OCI-LY7 (cell line): Measurements from ENCODE around the gene LRBA. TPM values are rescaled to one million over a fixed set of nuclear protein-coding genes. Genes with fewer than 3 reads are reported as not detected.

Experiments
- BruUV-seq: library from RNA; stranded (reverse); fragments of 400-500 nt; replicated peaks from 2 replicates; lab custom pipeline; 2021; lab: Mats Ljungman, UMichigan
- CTCF ChIA-PET: fragments of 300-600 bp; sonication (Branson Sonifier 250); formaldehyde crosslinking; loops from one replicate; lab custom pipeline; 2022; ENCODE audit warnings: antibody characterized with exemption; ENCODE audit not compliant: unreplicated experiment; lab: Charles Lee
- POLR2A ChIA-PET: fragments of 300-600 bp; sonication (Branson Sonifier 250); formaldehyde crosslinking; loops from one replicate; lab custom pipeline; 2022; ENCODE audit warnings: antibody characterized with exemption; lab: Charles Lee
- DNase-seq: peaks from one replicate; pipeline ENCODE4 v3.0.0-alpha.2; 2015; ENCODE audit warnings: low spot score
- H2AFZ ChIP-seq: fragments of 200-600 bp; sonication (generic), shearing (Covaris generic); 2 replicates; pipeline ENCODE4 v1.6.1; 2014; ENCODE audit warnings: mild to moderate bottlenecking, antibody characterized with exemption, low read length, moderate library complexity
- H3K27ac ChIP-seq: fragments of 200-600 bp; sonication (generic); 2 replicates; pipeline ENCODE4 v1.5.1; 2014; ENCODE audit warnings: mixed run types, low read depth, mild to moderate bottlenecking, moderate library complexity, low read length, inconsistent platforms; ENCODE audit not compliant: poor library complexity, severe bottlenecking
- H3K36me3 ChIP-seq: fragments of 200-600 bp; sonication (generic); 2 replicates; pipeline ENCODE4 v1.6.1; 2014; ENCODE audit warnings: mild to moderate bottlenecking, antibody characterized with exemption, low read length, moderate library complexity, mixed read lengths; ENCODE audit not compliant: insufficient read depth
- H3K4me1 ChIP-seq: fragments of 200-600 bp; sonication (generic); 2 replicates; pipeline ENCODE4 v1.5.1; 2014; ENCODE audit warnings: mild to moderate bottlenecking, low read length; ENCODE audit not compliant: insufficient read depth, poor library complexity, severe bottlenecking
- H3K4me2 ChIP-seq: fragments of 200-600 bp; sonication (generic); 2 replicates; pipeline ENCODE4 v1.6.1; 2014; ENCODE audit warnings: mild to moderate bottlenecking, low read length
- H3K4me3 ChIP-seq: fragments of 200-600 bp; sonication (generic); 2 replicates; pipeline ENCODE4 v1.5.1; 2014; ENCODE audit warnings: mild to moderate bottlenecking, low read depth, low read length; ENCODE audit not compliant: poor library complexity, severe bottlenecking
- H3K79me2 ChIP-seq: fragments of 200-600 bp; sonication (generic); 2 replicates; pipeline ENCODE4 v1.6.1; 2016; ENCODE audit warnings: low read depth, mild to moderate bottlenecking, low read length, moderate library complexity, mixed read lengths; ENCODE audit not compliant: insufficient read depth
- H3K9me2 ChIP-seq: fragments of 200-600 bp; sonication (generic); 2 replicates; pipeline ENCODE4 v1.6.1; 2016; ENCODE audit warnings: mild to moderate bottlenecking, low read length, mixed read lengths; ENCODE audit not compliant: insufficient read depth
- H3K9me3 ChIP-seq: fragments of 200-600 bp; sonication (generic); 2 replicates; pipeline ENCODE4 v1.6.1; 2014; ENCODE audit warnings: mild to moderate bottlenecking, mixed run types, low read length, mixed read lengths
- H4K20me1 ChIP-seq: fragments of 200-600 bp; sonication (generic); 2 replicates; pipeline ENCODE4 v1.6.1; 2014; ENCODE audit warnings: mild to moderate bottlenecking, antibody characterized with exemption, low read length, moderate library complexity, mixed read lengths; ENCODE audit not compliant: insufficient read depth
- EZH2phosphoT487 ChIP-seq: fragments of 200-600 bp; sonication (generic); IDR thresholded peaks from 2 replicates; pipeline ENCODE4 v1.6.1; 2018; ENCODE audit warnings: low read depth, borderline replicate concordance, mild to moderate bottlenecking, mixed run types, antibody characterized with exemption, low read length, moderate library complexity, mixed read lengths
- intact Hi-C: fragments of 100-400 bp; cut with micrococcal nuclease; formaldehyde crosslinking; loops from one replicate; pipeline ENCODE4 v1.10.0; 2022; ENCODE audit not compliant: unreplicated experiment
- total RNA-seq, 2 experiments: library from RNA; depleted of rRNA in 1 of 2; stranded (reverse); fragments of >200 nt in 1 of 2; shearing (Covaris generic) in 1 of 2; gene quantifications; 2 replicates each; pipeline ENCODE4 v1.2.3, GENCODE V29; 2014 to 2022
- TF ChIP-seq, protein P1 (sequence below): fragments of 200-600 bp; sonication (generic); conservative IDR thresholded peaks from 2 replicates; pipeline ENCODE4 v1.5.1; 2014; ENCODE audit warnings: mild to moderate bottlenecking, antibody characterized with exemption, low read length, moderate library complexity, mixed read lengths

LRBA gene
- total RNA-seq, 2 experiments from 2014 or later, result 60.4 to 66.7 TPM

DNA sequence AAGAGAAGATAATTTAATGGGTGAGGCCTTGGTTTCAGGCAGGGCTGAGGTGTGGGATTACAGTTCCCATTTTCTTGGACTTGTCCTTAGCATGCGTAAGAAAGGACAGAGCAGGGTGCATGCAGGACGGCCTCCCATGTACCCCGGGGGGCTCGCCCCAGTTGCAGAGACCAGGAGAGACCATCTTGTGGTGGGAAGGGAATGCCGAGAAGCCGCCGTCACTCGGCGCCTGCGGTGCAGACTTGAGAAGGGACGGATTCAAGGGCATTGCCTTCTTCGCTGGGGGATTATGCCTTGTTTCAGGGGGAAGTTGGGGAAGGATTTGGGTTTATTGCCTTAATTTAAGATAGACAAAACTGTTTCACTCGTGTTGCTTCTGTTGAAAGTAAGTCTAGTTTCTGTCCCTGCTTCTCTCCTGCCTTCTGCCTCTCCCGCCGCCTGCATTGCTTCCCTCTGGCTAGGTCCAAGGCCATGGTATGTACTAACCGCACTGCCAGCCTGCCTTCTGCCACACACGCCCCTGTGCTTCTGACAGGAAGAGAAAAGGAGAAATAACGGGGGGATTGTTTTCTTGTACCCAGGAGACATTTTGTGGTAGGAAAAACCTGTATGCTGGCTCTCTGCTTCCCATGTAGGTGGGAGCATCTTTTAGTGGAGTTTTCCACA lies 761.0 kb downstream of the LRBA start:
- Histone ChIP-seq H3K4me2 (no peak overlapping the region), H3K4me3 (no peak overlapping the region), H4K20me1 (no peaks in the 10 kb centered on the region), H3K27ac (no peak overlapping the region), H3K9me3 (no peaks in the 10 kb centered on the region), H3K36me3 (no peaks in the 10 kb centered on the region), H3K4me1 (no peaks in the 10 kb centered on the region), H3K79me2 (no peaks in the 10 kb centered on the region), H2AFZ (no peak overlapping the region), H3K9me2 (no peaks in the 10 kb centered on the region)
- intact Hi-C loops, result no loop called here
- DNase-seq, result no peak
- CTCF ChIA-PET, result no interaction called here
- no TSS peak for BruUV-seq
- TF ChIP-seq, protein P1, sequence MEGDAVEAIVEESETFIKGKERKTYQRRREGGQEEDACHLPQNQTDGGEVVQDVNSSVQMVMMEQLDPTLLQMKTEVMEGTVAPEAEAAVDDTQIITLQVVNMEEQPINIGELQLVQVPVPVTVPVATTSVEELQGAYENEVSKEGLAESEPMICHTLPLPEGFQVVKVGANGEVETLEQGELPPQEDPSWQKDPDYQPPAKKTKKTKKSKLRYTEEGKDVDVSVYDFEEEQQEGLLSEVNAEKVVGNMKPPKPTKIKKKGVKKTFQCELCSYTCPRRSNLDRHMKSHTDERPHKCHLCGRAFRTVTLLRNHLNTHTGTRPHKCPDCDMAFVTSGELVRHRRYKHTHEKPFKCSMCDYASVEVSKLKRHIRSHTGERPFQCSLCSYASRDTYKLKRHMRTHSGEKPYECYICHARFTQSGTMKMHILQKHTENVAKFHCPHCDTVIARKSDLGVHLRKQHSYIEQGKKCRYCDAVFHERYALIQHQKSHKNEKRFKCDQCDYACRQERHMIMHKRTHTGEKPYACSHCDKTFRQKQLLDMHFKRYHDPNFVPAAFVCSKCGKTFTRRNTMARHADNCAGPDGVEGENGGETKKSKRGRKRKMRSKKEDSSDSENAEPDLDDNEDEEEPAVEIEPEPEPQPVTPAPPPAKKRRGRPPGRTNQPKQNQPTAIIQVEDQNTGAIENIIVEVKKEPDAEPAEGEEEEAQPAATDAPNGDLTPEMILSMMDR, result no peak
- TF ChIP-seq EZH2phosphoT487, result no peak
- POLR2A ChIA-PET, result no interaction called here

DNA sequence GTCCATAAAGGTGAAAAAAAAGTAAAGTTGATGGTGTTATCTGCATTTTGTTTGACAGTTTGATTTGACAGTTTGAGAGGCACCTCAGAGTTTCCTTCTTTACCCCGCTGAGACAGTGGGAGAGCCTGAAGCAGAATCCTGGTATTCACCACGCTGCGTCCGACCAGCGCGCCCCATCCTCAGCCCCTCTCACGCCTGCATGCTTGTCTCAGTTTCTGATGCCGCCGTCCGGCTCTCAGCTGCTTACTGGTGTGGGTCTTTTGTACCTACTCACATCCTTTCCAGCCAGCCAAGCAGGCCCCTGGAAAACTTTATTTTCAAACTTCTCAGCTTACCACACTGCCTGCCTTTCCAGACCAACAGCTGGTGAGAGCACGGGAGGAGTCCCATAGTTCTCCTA lies 761.7 kb downstream of the LRBA start:
- no peak overlapping the region for H3K27ac ChIP-seq
- H3K79me2 ChIP-seq, result no peaks in the 10 kb centered on the region
- no TSS peak for BruUV-seq
- no peaks in the 10 kb centered on the region for H4K20me1 ChIP-seq
- TF ChIP-seq, protein P1, result no peak
- TF ChIP-seq EZH2phosphoT487, result no peak
- H3K4me3 ChIP-seq, result no peak overlapping the region
- no peaks in the 10 kb centered on the region for H3K9me3 ChIP-seq
- no peak overlapping the region for H3K4me2 ChIP-seq
- no peaks in the 10 kb centered on the region for H3K4me1 ChIP-seq
- ChIA-PET POLR2A (interaction anchor here (0.5 kb wide), 1 partner anchor 1354 kb away, joined by 7 read pairs; no protein-coding TSS in a partner anchor), CTCF (no interaction called here)
- no peak for DNase-seq
- H3K9me2 ChIP-seq, result no peaks in the 10 kb centered on the region
- no peaks in the 10 kb centered on the region for H3K36me3 ChIP-seq
- H2AFZ ChIP-seq, result no peak overlapping the region
- intact Hi-C loops, result no loop called here

DNA sequence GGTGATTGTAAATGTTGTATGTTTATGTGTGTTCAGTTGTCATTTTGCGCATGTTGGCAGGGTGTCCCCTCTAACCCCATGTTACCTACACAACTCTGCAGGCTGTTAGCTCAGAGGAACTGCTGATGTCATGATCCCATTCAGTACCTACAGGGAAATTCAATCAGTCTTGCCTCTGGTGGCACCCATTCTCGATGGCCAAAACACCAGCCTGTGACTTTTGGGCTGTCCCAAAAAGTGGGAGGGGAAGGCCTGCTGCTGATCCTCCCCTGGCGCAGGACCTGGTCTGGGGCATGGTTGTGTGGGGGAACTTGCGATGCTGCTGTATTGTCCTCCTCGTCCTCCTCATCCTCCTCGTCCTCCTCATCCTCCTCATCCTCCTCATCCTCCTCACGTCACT lies 762.3 kb downstream of the LRBA start:
- TF ChIP-seq, protein P1, result no peak
- TF ChIP-seq EZH2phosphoT487, result no peak
- no peak for DNase-seq
- intact Hi-C loops, result no loop called here
- Histone ChIP-seq H3K36me3 (no peaks in the 10 kb centered on the region), H3K27ac (no peak overlapping the region), H3K4me2 (no peak overlapping the region), H2AFZ (no peak overlapping the region), H4K20me1 (no peaks in the 10 kb centered on the region), H3K9me2 (no peaks in the 10 kb centered on the region), H3K79me2 (no peaks in the 10 kb centered on the region), H3K9me3 (no peaks in the 10 kb centered on the region), H3K4me3 (no peak overlapping the region), H3K4me1 (no peaks in the 10 kb centered on the region)
- no TSS peak for BruUV-seq
- POLR2A ChIA-PET, result interaction anchor here (0.6 kb wide), 1 partner anchor 196 kb away, joined by 3 read pairs; no protein-coding TSS in a partner anchor
- CTCF ChIA-PET, result no interaction called here
